CD4-positive, alpha-beta T cell treated with Interleukin-15 for 4 hours (primary cell): ENCODE measurements around the gene CACNA1I.

Source experiments
- DNase-seq: peaks from one replicate; pipeline ENCODE4 v3.0.0-alpha.2; 2020; ENCODE audit warnings: low spot score

Gene CACNA1I

DNA sequence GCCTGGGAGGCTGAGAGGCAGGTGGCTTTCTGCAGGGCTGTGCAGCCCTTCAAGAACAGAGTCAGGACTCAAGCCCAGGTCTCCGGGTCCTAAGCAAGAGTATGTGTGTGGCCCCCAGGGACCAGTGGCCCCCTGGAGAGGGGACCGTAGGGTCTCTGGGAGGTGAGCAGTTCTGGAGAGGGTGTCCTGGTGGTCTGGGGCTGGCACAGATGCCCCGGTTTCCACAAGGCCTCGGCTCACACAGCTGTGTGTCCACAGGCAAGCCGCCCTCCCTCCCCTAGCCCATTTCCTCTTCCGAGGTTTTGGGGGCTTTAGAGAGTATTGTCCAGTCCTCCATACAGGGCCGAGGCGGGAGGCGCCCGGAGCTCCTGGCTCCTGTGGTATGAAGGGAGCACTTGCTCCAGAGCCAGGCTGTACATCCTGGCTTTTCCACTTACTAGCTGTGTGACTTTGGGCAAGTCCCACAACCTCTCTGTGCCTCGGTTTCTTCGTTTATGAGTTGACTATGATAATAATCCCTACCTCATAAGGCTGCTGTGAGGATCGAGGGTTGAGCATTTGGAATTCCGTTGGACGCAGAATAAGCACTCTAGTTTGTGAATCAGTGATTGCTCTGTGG lies 34.6 kb upstream of the CACNA1I start:
- DNase-seq, result no peak

DNA sequence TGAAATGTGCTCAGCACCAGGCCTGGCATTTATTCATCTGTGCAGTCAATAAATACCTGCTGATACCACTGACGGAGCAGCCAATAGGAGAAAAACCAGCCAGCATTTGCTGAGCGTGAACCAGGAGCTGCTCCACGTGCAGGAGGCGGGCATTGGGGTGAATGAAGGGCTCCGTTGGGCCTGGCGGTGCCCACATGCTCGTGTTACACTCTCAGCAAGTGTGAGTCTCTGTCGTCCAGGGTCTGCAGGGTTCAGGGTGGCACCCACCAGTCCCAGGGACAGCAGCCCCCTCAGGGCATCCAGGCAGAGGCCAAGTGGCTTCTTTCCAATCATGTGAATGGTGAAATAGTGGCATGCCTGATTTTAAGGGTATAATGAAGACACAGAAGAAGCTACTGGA lies 33.8 kb upstream of the CACNA1I start:
- no peak for DNase-seq

DNA sequence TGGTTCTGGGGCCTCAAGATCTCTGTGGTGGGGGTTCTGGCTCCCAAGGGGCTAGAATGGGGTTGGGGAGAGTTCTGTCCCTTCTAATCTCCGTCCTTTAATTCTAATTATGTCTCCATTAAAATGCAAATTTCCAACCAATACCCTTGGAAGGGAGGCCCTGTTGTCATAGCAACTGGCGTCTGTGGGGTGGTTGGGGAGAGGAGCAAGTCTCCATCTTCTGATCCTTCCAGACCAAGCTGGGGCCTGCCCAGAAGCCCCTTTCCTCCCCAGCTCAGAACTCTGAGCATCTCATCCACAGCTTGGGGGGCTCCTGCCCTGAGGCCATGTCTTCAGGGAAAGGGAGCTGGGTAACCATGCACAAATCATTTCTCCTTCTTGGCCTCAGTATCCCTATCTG lies 32.6 kb upstream of the CACNA1I start:
- DNase-seq, result no peak

DNA sequence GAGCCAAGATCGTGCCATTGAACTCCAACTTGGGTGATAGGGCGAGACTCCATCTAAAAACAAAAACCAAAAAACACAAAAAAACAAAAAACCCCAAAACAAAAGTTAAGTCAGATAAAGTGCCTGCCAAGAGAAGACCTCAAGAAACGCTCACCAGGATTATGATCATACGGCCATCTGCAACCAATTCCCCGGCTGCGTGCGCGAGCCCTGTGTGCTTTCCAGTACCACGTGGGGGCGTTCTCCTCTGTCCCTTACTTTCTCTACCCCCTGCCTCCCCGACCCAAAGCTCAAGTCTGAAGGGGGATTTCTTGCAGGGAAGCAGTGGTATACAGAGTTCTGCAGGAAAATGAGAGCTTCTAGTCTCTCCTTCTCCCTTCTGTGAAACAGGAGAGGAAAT lies 27.5 kb upstream of the CACNA1I start:
- no peak for DNase-seq

DNA sequence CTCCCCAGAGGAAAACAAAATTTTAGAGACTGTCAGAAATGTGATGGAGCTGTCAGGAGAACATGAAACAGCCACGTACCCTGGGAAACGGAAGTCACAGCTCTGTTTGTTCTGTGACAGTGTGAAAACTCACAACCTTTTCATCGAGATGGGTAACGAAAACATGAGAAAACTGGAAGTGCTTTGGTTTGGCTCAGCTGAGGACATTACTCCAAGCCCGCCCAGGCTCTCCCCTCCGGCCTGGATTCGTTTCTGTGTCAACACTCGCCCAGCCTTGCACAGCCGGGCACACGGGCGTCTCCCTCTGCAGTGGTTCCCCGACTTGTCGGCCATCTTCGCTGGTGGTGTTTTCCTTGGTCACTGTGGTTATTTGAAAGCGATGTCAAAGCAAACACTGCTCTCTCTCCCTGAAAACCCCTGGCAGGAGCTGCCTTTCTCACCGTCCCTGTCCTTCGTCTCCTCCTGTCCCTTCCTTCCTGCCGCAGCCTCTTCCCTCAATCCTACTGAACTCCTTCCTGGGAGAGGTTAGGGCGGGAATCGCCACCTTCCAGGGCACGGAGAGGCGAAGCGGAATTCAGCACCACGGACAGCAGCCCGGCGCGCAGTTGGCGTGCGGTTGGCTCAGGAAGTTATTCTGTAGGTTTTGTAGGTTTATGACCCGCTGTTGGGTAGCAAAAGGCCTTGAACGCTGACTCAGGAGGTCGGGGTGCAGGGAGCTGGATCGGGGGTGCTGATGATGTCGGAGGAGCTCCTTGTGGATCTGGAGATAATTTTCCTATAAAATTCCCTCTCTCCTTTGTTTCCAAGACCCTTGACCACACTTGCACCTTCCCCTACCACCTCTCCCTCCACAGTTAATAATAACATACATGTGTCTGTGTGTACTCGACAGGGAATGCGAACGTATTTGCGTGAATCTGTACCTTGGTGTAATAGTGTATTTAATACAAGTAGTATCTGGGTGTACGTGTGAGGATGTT lies 24.9 kb upstream of the CACNA1I start:
- DNase-seq, result peak; percentile 68

DNA sequence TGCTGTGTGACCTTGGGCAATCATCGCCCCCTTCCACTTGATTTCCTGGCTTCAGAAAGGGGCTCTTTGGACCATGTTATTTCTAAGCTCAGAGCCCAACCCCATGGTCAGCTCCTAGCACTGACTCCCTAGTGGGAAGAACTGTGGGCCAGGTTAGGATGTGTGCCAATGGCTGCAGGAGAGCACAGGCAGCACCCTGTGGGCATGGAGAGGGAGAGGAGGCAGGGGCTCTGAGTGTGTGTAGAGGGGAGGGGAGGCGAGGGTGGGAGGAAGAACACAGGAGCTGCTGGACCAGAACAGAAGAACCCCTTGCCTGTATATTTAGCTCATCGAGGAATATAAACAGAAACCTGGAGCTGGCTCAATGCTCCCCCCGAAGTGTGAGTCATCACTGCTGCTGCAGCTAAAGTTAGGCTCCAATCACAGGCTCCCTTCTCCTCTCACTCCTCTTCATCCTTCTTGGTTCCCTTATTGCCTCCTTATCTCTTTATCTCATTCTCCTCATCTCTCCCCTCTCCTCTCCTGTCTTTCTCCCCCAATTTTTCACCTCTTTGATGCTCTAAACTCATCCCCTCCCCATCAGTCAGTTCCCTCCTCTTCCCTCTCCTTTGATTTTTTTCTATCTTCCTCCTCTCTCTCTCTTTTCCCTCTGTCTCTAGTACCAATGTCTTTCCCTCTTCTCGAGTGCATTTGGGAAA lies 23.5 kb upstream of the CACNA1I start:
- no peak for DNase-seq

DNA sequence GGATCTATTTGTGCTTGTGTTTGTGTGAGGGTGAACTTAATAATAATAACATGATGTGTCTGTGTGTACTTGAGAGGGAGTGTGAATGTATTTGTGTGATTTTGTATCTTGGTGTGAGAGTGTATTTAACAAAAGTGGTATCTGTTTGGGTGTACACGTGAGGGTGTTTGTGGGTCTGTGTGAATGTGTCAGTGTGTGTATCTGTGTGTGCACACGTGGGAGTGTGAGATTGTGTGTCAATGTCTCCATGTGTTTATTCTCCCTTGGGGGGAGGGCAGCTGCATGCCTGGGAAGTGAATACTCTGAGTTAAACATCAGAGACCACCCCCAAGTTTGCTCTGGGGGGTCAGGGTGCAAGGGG lies 23.0 kb upstream of the CACNA1I start:
- no peak for DNase-seq

DNA sequence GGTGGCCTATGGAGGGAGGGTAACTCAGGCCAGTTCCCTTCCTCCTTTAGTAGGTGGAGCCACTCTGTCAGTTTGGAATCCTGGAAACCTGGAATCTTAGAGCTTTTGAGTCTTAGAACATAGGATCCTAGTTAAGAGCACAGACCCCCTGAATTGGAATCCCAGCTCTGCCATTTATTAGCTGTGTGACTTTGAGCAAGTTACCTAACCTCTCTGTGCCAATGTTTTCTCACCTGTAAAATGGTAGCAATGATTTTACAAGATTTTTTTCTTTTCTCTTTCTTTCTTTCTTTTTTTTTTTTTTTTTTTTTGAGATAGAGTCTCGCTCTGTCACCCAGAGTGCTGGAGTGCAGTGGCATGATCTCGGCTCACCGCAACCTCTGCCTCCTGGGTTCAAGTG lies 17.1 kb upstream of the CACNA1I start:
- no peak for DNase-seq

DNA sequence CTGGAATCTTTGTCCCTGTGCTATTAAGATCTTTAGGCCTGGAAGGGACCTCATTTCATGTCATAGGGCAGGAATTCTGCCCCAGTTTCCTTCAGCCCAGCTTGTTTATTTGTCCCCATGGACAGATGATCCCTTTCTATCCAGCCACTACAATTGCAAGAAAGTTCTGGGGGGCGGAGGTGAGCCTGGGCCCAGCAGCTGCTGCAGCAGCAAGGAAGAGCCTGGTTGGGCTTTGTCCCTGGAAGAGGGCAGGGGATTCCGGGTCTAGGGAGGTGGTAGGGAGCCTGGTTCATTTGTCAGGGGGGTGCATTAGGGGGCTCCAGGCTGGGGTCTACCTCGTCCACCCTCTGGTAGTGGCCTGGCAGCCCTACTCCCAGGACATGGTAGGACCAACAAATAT lies 16.4 kb upstream of the CACNA1I start:
- no peak for DNase-seq

DNA sequence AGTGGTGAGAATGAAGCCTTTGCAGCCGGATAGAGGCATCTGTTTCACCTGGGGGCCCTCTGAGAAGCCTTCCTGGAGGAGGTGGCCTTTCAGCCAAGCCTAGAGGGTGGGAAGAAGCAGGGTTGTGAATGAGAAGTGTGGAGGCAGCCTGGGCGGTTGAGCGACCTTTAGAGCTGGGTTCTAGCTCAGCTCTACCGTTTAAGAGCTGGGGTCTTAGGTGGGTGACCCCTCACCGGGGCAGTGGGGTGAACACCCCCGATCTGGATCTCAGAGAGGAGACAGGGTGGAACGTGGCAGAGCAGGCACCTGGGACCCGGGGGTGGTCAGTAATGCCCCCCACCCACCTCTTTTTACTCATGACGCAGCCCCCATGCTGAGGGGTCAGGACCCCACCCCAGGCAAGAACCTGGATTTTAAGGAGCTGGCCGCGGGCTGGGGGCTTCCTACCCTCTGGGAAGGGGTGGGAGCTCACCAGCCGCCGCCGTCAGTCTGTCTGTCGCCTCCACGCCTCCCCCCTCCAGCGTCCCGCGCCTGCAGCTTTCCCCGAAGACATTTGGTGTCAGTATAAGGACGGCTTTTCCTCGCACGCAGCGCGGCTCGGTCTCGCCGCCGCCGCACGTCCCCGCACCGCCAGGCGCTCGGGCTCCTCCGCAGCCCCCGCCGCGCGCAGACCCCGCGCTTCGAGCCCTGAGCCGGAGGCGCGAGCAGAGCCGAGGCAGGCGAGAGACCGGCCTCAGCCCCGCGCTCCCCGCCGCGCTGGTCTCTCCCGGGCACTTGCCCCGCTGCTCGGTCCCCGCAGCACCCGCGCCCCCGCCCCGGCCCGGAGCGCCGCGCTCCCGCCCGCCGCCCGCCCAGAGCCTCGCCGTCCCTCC lies 13.3 kb upstream of the CACNA1I start:
- peak; percentile 35 for DNase-seq

DNA sequence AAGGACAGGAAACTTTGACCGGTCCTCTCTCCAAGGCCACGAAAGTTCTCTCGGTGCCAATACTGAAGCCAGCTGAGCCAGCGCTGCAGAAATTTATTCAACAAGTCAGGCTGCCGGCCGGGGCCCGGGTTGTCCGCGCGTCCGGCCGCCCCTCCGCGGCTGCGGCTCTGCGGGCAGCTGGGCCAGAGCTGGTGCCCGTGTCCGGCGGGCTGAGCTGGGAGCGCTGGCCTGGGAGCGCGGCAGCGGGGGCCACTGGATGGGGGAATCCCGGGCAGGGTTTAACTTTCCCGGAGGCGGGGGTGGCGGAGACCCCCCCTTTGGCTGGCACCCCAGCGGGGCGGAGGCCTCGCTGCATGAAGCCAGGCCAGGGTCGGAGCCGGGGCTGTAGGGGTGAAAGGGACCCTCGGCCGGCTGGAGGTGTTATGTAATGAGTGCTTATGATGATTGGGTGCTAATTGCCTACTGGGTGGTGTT lies 12.3 kb upstream of the CACNA1I start:
- DNase-seq, result no peak

DNA sequence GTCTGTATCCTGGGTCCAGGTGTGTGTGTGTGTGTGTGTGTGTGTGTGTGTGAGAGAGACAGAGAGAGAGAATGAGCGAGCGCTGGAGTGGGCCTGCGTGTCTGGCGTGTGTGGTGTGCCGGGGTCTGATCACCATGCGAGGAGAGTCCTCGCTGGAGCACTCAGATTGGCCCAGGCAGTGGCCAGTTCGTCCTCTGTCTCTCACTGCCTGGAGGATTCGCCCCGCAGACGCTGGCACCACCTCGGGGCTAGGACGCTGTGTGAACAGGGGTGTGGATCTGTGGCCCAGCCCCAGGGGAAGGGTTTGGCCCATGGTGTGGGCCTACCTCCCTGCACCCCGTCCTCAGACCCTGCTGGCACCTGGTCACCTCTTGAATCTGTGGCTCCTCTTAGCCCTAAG lies 11.6 kb upstream of the CACNA1I start:
- DNase-seq, result no peak

DNA sequence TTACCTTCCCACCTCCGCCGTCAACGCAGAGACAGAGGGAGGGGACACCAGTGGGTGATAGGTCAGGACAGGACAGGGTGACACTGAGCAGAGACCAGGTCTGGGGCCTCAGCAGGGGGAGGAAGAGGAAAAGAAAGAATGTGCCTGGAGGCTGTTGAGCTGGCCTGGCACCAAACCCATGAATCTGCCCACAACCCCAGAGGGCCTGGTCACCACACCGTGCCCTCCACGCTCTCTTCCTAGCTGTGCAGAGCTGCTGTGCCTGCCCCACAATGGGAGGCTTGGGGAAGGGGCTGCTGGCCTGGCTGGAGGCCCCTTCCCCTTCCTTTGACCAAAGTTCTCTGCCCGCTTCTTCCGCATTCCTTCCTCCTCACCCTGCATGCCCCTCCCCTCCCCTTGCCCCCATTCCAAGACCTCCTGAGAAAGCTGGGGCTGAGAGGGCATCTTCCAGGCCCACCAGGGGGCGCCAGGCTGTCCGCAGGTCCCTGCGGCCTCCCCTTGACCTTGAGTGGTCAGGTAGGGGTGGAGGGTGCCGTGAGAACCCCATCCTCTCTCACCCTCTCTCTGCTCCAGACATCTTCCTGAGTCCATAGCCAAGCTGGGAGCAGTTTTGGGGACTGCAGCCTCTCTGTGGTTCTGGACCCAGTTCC lies 11.0 kb upstream of the CACNA1I start:
- DNase-seq, result no peak

DNA sequence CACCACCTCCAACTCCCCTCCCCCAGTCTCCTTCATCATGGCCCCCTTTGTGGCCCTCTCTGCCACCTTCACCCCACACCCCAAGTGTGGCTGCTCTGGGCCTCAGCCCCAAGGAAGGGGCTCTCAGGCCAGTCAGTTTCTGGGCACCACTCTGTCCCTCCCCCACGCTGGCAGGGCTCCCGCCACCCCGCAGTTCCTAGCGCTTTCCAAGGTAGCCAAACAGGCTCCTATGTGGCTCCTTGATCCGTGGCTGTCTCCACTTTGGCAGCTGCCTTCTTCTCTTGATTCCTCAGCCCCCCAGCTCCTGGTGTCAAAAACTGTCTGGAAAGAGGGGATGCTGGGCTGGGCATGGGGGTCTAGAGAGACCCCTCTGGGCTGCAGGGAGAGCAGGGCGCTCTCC lies 10.4 kb upstream of the CACNA1I start:
- no peak for DNase-seq

DNA sequence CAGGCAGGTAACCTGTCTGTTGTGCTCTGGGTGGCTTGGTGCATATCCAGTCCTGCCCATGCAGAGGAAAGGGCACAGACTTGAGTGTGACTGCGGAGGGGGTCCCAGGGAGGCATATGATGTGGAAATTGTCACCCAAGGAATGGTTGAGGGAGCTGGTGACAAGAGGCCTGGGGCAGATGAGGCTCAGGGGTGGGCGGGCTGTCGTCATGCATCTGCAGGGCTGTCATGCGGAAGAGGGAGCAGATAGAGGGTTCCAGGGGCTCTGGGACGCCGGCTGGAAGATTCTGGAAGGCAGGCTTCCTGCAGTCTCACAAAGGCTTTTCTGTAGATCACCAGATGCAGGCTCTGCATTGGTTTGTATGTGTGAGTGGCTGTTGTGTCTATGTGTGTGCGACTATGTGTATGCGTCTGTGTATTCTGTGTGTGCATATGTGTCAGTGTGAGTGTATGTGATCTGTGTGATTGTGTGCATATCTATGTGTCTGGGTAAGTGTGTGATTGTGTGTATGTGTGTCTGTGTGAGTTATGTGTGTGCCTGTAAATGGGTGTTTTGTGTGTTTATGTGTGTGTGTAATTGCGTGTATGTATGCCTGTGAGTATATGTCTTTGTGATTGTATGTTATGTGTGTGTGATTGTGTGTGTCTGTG lies 7.6 kb upstream of the CACNA1I start:
- DNase-seq, result no peak

DNA sequence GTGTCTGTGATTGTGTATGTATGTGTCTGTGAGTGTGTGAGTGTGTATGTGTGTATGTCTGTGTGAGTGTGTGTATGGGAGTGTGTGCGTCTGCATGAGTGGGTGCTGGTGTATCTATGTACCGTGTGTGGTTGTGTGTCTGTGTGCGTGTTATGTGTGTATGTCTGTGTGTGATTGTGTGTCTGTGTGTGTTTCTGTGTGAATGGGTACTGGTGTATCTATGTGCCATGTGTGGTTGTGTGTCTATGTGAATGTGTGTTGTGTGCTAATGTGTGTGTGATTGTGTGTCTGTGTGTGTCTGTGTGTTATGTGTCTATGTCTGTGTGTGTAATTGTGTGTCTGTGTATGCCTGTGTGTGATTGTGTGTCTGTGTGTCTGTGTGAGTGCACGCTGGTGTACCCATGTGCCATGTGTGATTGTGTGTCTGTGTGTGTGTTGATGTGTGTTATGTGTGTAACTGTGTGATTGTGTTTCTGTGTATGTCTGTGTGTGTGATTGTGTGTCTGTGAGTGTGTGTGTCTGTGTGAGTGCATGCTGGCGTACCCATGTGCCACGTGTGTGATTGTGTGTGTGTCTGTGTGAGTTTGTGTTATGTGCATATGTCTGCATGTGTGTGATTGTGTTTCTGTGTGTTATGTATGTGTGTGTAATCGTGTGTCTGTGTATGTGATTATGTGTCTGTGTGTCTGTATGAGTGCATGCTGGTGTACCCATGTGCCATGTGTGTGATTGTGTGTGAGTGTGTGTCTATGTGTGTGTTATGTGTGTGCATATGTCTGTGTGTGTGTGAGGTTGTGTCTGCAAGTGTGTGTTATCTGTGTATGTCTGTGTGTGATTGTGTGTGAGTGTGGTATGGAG lies 6.8 kb upstream of the CACNA1I start:
- DNase-seq, result no peak

DNA sequence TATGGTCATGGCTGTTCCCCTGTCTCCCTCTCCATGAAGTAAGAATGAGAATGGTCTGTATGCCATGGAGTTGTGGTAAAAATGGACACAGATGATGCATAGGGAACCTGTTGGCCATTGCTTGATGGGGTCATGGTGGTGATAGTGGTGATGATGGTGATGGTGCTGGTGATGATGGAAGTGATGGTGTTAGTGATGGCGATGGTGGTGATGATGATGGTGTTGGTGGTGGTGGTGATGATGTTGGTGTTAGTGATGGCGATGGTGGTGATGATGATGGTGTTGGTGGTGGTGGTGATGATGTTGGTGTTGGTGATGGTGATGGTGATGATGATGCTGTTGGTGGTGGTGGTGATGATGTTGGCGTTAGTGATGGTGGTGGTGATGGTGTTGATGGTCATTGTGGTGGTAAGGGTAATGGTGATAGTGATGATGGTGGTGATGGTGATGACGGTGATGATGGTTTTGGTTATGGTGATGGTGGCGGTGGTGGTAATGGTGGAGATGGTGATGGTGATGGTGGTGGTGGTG lies 5.1 kb upstream of the CACNA1I start:
- no peak for DNase-seq

DNA sequence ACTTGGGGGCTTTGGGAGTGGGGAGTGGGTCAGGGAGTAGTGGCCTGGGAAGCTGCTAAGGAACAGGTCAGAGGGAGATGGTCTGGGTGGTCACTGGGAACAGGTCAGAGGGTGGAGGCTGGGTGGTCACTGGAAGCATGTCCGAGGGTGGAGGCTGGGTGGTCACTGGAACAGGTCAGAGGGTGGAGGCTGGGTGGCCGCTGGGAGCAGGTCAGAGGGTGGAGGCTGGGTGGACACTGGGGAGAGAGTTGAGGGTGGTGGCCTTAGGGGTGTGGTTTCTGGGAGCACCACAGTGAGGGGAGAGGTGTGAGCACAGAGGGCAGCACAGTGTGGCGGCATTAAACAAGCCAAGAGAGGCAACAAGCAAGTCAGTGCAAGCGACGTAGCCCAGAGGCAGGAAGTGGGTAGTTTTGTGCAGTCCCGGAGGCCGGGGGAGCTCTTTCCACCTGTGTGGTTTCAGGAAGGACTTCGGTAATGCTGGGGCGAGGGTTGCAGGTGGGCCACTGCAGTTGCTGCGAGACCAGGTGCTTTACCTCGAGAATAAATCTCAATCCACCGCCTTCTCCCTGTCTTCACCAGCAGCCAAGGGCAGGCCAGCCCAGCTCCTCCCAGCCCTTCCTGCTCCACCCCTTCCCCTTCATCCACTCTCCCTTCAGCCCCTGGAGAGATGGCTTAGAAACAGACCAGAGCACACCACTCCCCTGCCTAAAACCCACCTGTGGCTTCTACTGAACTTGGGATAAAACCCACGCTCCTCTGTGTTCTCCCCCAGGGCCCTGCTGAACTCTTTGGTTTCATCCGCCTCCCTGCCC lies 3.2 kb upstream of the CACNA1I start:
- peak; percentile 36 for DNase-seq
